ENCODE data around the gene RAB8B. TPM values are rescaled to one million over a fixed set of nuclear protein-coding genes. Genes with fewer than 3 reads are reported as not detected.

The RAB8B gene
- total and polyA plus RNA-seq, 2 of the 13 experiments (the other 11 are each of a cell fraction or from before 2014, with no cell fraction given) = 6.8 to 14.2 TPM

- no peak overlapping the region for H3K27ac ChIP-seq (ENCODE audit: extremely low read length, insufficient read depth, low read length)
- H4K20me1 ChIP-seq (ENCODE audit: insufficient read depth, low read length) = no peaks in the 10 kb centered on the region
- no peaks in the 10 kb centered on the region for H3K36me3 ChIP-seq (replicated peaks in 1 of 2; ENCODE audit: control insufficient read depth in 1 of 2, insufficient read depth in 2 of 2, low read length in 2 of 2)
- H3K9ac ChIP-seq (ENCODE audit: insufficient read depth, low read depth, low read length) = no peak overlapping the region
- H3K4me2 ChIP-seq (ENCODE audit: low read depth, low read length) = no peak overlapping the region
- ATAC-seq = no peak
- H2AFZ ChIP-seq (ENCODE audit: low read length) = no peak overlapping the region
- CTCF ChIA-PET (ENCODE audit: low intra/inter-chr PET ratio, low total read pairs) = no interaction called here
- no peak for FAIRE-seq
- in situ Hi-C loops (cut with HindIII; ENCODE audit: extremely low pct_ligation_motif_present, low pct_unique_long_range_greater_than_20kb) (loop anchor here (25.0 kb wide), 1 partner anchor 270 kb away; no protein-coding TSS in a partner anchor), intact Hi-C loops (cut with micrococcal nuclease; ENCODE audit: unreplicated experiment) (loop anchor here (5.0 kb wide), 1 partner anchor 305 kb away; the partner anchor contains the start of gene FBXL22)
- no peaks in the 10 kb centered on the region for H3K27me3 ChIP-seq (ENCODE audit: control insufficient read depth in 1 of 2, insufficient read depth in 2 of 2, low read length in 2 of 2)
- H3K79me2 ChIP-seq (ENCODE audit: insufficient read depth, low read length) = no peaks in the 10 kb centered on the region
- H3K4me1 ChIP-seq (ENCODE audit: insufficient read depth, low read length) = peaks cover 25% of the 10 kb centered on the region
- no TSS peak for BruUV-seq (replicated peaks)
- POLR2A ChIA-PET = interaction anchor here (0.6 to 1.5 kb wide), 2 partner anchors 36 to 137 kb away, joined by 3 read pairs; no protein-coding TSS in a partner anchor
- H3K9me3 ChIP-seq (ENCODE audit: low read length) = no peaks in the 10 kb centered on the region
- TF ChIP-seq ZNF343 (CRISPR knock-in tag; IDR thresholded peaks at IDR 0.05) (no peak), CEBPB (IDR thresholded peaks at IDR 0.05; ENCODE audit: borderline replicate concordance, low read depth, low read length) (peak; percentile 51; the same call in 1 of the 2 replicates)
- H3K4me3 ChIP-seq (replicated peaks in 1 of 3; ENCODE audit: insufficient read depth in 1 of 3, low read depth in 2 of 3, low read length in 3 of 3) = no peak overlapping the region
- WGBS (ENCODE audit: low lambda C conversion rate) = 92% methylated on average over 4 of the region's 5 CpGs
- no peak for DNase-seq (ENCODE audit: low spot score)
These were observed 103.4 kb downstream of the RAB8B start for GRCh38 chr15:63292771-63293170.

GRCh38 chr15:63294359-63294758, 105.0 kb downstream of the RAB8B start:
- ChIA-PET CTCF (ENCODE audit: low intra/inter-chr PET ratio, low total read pairs) (no interaction called here), POLR2A (no interaction called here)
- no peak overlapping the region for H3K9ac ChIP-seq (ENCODE audit: insufficient read depth, low read depth, low read length)
- intact Hi-C loops (cut with micrococcal nuclease; ENCODE audit: unreplicated experiment) = loop anchor here (5.0 kb wide), 1 partner anchor 303 kb away; the partner anchor contains the start of gene FBXL22
- no peak overlapping the region for H3K4me2 ChIP-seq (ENCODE audit: low read depth, low read length)
- FAIRE-seq (no peak), ATAC-seq (no peak), DNase-seq (ENCODE audit: low spot score) (no peak)
- WGBS (ENCODE audit: low lambda C conversion rate) = 76% methylated on average over 3 of the region's 3 CpGs
- no peak overlapping the region for H3K4me3 ChIP-seq (replicated peaks in 1 of 3; ENCODE audit: insufficient read depth in 1 of 3, low read depth in 2 of 3, low read length in 3 of 3)
- no peak overlapping the region for H2AFZ ChIP-seq (ENCODE audit: low read length)
- in situ Hi-C loops (cut with HindIII; ENCODE audit: extremely low pct_ligation_motif_present, low pct_unique_long_range_greater_than_20kb) = loop anchor here (25.0 kb wide), 1 partner anchor 268 kb away; no protein-coding TSS in a partner anchor
- no peaks in the 10 kb centered on the region for H3K9me3 ChIP-seq (ENCODE audit: low read length)
- H3K79me2 ChIP-seq (ENCODE audit: insufficient read depth, low read length) = no peaks in the 10 kb centered on the region
- peaks cover 18% of the 10 kb centered on the region for H3K4me1 ChIP-seq (ENCODE audit: insufficient read depth, low read length)
- H3K27ac ChIP-seq (ENCODE audit: extremely low read length, insufficient read depth, low read length) = no peak overlapping the region
- BruUV-seq (replicated peaks) = no TSS peak
- H4K20me1 ChIP-seq (ENCODE audit: insufficient read depth, low read length) = no peaks in the 10 kb centered on the region
- TF ChIP-seq ZFP90 (CRISPR knock-in tag; IDR thresholded peaks at IDR 0.05; ENCODE audit: borderline replicate concordance) = no peak
- no peak for TF ChIP-seq ZNF644 (CRISPR knock-in tag; IDR thresholded peaks at IDR 0.05; ENCODE audit: low read depth)
- no peak for TF ChIP-seq ARID2 (CRISPR knock-in tag; IDR thresholded peaks at IDR 0.05; ENCODE audit: borderline replicate concordance)
- TF ChIP-seq ZC3H4 (CRISPR knock-in tag; IDR thresholded peaks at IDR 0.05; ENCODE audit: borderline replicate concordance) = no peak
- no peak for TF ChIP-seq HNRNPLL (IDR thresholded peaks at IDR 0.05; ENCODE audit: low read depth, low read length, poor library complexity, severe bottlenecking)
- TF ChIP-seq RFX1 (IDR thresholded peaks at IDR 0.05) = no peak
- TF ChIP-seq CREB1 (IDR thresholded peaks at IDR 0.05) = no peak
- no peak for TF ChIP-seq CREB1 (CRISPR knock-in tag; IDR thresholded peaks at IDR 0.05)
- TF ChIP-seq GABPA (IDR thresholded peaks at IDR 0.05; ENCODE audit: low read depth, low read length) = no peak
- TF ChIP-seq GABPA (CRISPR knock-in tag; IDR thresholded peaks at IDR 0.05; ENCODE audit: low read depth) = no peak
- TF ChIP-seq ZBTB34 (CRISPR knock-in tag; IDR thresholded peaks at IDR 0.05) = no peak
- TF ChIP-seq FOXA3 (CRISPR knock-in tag; IDR thresholded peaks at IDR 0.05) = no peak
- no peaks in the 10 kb centered on the region for H3K27me3 ChIP-seq (ENCODE audit: control insufficient read depth in 1 of 2, insufficient read depth in 2 of 2, low read length in 2 of 2)
- no peaks in the 10 kb centered on the region for H3K36me3 ChIP-seq (replicated peaks in 1 of 2; ENCODE audit: control insufficient read depth in 1 of 2, insufficient read depth in 2 of 2, low read length in 2 of 2)

All from HepG2 (cell line).